Stimulated activated CD8-positive, alpha-beta memory T cell treated with anti-CD3 and anti-CD28 coated beads, Interleukin-15, amount 100 ng/mL, for 24 hours (primary cell): ENCODE data around the gene PCIF1.
A peak's percentile ranks its signal among the peaks of the same experiment; 100 is the strongest.
"Not testable (repeated sequence)": the region's sequence is repeated elsewhere in the genome, so short reads cannot be mapped to it uniquely, and the experiment has no call there.

Experiments
- DNase-seq: peaks from one replicate; pipeline ENCODE4 v3.0.0-alpha.2; 2020; ENCODE audit warnings: low read depth

Gene PCIF1

GRCh38 chr20:45934586-45935415 lies at the start of gene PCIF1:
PCIF1 (plus strand) TSS chr20:45934683; CDS start chr20:45939000, 4,317 bp downstream.
- DNase-seq: peak; percentile 94

- no peak for DNase-seq
Observed at GRCh38 chr20:45886590-45887345, 47.7 kb upstream of the PCIF1 start.

- no peak for DNase-seq
Observed at GRCh38 chr20:45887346-45887715, 47.2 kb upstream of the PCIF1 start, which contains the start of gene SPATA25. SPATA25 (minus strand) TSS chr20:45887622; CDS start chr20:45887590, 32 bp downstream.

GRCh38 chr20:45888681-45889080 lies 45.8 kb upstream of the PCIF1 start:
- no peak for DNase-seq

- DNase-seq: no peak
Observed at GRCh38 chr20:45890077-45890984, 44.2 kb upstream of the PCIF1 start.

DNA sequence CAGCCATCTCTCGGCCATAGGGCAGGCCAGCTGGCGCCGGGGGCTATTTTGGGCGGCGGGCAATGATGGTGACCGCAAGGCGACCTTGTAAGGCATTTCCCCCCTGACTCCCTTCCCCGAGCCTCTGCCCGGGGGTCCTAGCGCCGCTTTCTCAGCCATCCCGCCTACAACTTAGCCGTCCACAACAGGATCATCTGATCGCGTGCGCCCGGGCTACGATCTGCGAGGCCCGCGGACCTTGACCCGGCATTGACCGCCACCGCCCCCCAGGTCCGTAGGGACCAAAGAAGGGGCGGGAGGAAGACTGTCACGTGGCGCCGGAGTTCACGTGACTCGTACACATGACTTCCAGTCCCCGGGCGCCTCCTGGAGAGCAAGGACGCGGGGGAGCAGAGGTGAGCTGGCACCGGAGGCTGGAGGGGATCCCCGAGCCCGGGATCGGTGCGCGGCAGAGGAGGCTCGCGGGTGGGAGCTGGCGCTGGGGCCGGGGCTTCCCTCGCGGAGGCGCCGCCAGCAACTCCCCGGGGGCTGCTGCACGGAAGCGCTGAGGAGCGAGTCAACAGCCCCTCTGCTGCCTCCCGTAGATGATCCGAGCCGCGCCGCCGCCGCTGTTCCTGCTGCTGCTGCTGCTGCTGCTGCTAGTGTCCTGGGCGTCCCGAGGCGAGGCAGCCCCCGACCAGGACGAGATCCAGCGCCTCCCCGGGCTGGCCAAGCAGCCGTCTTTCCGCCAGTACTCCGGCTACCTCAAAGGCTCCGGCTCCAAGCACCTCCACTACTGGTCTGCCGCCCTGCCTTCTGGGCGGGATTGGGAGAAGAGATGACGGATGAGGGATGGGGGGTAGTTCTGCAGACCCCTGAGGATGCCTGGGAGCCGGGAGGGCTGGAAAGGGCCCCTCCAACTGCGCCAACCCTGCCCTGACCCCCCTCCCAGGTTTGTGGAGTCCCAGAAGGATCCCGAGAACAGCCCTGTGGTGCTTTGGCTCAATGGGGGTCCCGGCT lies 43.2 kb upstream of the PCIF1 start, which contains the start of the genes CTSA and NEURL2:
Gene CTSA, plus strand, starts transcription at position 351 of the 999 bp plus-strand sequence. Its CDS starts 234 bp downstream, at position 585.
Gene NEURL2, minus strand, starts transcription at position 224 of the 999 bp plus-strand sequence. Its CDS starts 217 bp downstream, at position 7.
- peak; percentile 72 for DNase-seq

GRCh38 chr20:45892049-45892825 lies 42.2 kb upstream of the PCIF1 start:
- DNase-seq: no peak

DNA sequence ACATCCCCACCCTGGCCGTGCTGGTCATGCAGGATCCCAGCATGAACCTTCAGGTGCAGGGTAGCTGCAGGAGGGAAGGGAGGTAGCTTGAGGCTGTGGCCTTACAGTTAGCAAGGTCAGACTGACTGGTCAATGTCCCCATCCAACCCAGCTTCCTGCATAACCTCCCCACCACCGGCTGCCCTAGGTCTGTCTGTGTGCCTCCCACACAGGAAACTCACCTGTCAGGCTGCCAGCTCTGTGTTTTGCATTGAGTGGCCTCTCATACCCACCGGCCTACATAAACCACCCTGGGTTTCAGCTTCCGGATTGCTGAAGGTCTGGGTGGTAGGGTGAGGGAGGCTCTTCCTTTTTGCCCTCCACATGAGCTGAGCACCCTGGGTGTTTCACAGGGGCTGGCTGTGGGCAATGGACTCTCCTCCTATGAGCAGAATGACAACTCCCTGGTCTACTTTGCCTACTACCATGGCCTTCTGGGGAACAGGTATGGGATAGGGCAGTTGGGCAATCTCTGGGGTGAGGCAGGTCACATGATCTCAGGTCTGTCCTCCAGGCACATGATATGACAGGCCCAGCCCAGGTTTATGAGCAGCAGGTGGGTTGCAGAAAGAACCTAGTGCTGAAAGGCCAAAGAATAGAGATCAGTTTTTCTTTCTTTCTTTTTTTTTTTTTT lies 41.5 kb upstream of the PCIF1 start:
- DNase-seq: no peak

DNA sequence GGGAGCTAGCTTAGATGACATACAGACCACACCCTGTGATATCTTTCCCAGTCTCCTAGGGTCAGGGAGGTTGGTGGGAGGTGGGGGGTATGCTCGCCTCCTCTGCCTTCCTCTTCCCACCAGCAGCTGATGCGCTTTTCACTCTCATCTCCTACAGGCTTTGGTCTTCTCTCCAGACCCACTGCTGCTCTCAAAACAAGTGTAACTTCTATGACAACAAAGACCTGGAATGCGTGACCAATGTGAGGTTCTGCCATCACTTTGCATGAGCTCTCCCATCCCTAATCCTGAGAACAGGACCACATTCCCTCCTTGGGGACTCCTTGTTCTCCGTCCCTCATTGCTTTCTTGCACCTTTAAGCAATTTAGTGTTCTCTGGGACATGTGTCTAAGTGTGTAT lies 40.7 kb upstream of the PCIF1 start:
- DNase-seq: no peak

- no peak for DNase-seq
Observed at GRCh38 chr20:45894797-45895196, 39.7 kb upstream of the PCIF1 start.

DNA sequence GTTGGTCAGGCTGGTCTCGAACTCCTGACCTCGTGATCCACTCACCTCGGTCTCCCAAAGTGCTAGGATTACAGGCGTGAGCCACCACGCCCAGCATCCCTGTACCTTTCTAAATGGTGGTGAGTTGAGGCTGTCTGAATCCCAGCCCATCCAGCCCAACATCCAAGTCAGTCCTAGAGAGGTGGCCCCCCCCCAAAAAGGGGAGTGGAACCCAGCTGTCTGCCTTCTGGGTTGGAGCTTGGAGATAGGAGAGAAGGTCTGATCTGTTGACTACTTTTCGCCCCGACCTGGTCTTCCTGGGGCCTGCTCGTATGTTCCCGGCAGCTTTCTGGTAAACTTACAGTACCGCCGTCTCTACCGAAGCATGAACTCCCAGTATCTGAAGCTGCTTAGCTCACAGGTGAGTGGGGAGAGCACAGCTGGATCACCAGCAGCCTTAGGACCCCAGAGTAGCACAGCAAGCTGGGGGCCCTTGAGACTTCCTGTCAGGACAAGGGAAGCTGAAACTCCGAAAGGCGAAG lies 37.8 kb upstream of the PCIF1 start:
- no peak for DNase-seq

- no peak for DNase-seq
Observed at GRCh38 chr20:45897289-45897688, 37.2 kb upstream of the PCIF1 start.

DNA sequence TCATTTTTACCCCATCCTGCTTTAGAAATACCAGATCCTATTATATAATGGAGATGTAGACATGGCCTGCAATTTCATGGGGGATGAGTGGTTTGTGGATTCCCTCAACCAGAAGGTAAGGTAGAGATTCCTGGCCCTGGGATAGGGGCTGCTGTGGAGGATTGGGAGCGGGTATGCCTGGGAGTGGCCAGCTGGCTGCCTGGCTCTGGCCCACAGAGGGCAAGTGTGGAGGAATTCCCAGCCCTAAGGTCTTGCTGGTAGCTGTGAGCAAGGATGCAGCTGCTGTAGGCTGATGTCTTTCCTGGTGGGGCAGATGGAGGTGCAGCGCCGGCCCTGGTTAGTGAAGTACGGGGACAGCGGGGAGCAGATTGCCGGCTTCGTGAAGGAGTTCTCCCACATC lies 36.8 kb upstream of the PCIF1 start:
- no peak for DNase-seq

DNA sequence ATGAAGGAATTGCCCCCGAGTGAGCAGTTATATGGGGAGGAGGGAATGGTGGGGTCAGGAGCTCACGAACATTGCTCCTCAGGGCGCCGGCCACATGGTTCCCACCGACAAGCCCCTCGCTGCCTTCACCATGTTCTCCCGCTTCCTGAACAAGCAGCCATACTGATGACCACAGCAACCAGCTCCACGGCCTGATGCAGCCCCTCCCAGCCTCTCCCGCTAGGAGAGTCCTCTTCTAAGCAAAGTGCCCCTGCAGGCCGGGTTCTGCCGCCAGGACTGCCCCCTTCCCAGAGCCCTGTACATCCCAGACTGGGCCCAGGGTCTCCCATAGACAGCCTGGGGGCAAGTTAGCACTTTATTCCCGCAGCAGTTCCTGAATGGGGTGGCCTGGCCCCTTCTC lies 36.2 kb upstream of the PCIF1 start:
- no peak for DNase-seq

- no peak for DNase-seq
Observed at GRCh38 chr20:45899046-45899835, 35.2 kb upstream of the PCIF1 start.

DNA sequence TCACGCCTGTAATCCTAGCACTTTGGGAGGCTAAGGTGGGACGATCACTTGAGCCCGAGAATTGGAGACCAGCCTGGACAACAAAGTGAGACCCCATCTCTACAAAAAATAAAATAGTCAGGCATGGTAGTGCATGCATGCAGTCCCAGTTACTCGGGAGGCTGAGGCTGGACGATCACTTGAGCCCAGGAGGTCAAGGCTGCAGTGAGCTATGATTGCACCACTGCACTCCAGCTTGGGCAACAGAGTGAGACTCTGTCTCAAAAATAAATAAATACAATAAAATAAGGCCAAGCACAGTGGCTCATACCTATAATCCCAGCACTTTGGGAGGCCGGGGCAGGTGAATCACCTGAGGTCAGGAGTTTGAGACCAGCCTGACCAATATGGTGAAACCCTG lies 33.2 kb upstream of the PCIF1 start:
- not testable (repeated sequence) for DNase-seq

- DNase-seq: no peak
Observed at GRCh38 chr20:45902199-45902701, 32.2 kb upstream of the PCIF1 start.
